WTC11 (cell line): ENCODE results near the gene CYP2A7. TPM values are rescaled to one million over a fixed set of nuclear protein-coding genes. Genes with fewer than 3 reads are reported as not detected.
"Not testable (repeated sequence)": the region's sequence is repeated elsewhere in the genome, so short reads cannot be mapped to it uniquely, and the experiment has no call there.

Experiments used
- ATAC-seq: fragments of 200-7000 bp; cut with Tn5 transposase; 2 replicates; pipeline ENCODE4 v1.10.0; 2021; ENCODE audit warnings: mild to moderate bottlenecking, moderate library complexity
- CTCF ChIA-PET: fragments of 300-600 bp; sonication (Branson Sonifier 250); formaldehyde crosslinking; loops from one replicate; lab custom pipeline; 2021; ENCODE audit warnings: antibody characterized with exemption; lab: Charles Lee
- POLR2A ChIA-PET: fragments of 350-600 bp; sonication (Branson Sonifier 250); formaldehyde crosslinking; loops from one replicate; lab custom pipeline; 2021; ENCODE audit warnings: antibody characterized with exemption; lab: Charles Lee
- DNase-seq: peaks from one replicate; pipeline ENCODE4 v3.0.0; 2021; ENCODE audit warnings: low spot score
- H3K27ac Mint-ChIP-seq: 2 replicates; pipeline ENCODE4 v1.8.0; 2021; ENCODE audit warnings: mixed read lengths
- H3K27me3 Mint-ChIP-seq: 2 replicates; pipeline ENCODE4 v1.8.0; 2021; ENCODE audit warnings: low read depth, mild to moderate bottlenecking, moderate library complexity, mixed read lengths
- H3K36me3 Mint-ChIP-seq: 2 replicates; pipeline ENCODE4 v1.8.0; 2021; ENCODE audit warnings: mixed read lengths
- H3K4me1 Mint-ChIP-seq: 2 replicates; pipeline ENCODE4 v1.8.0; 2022; ENCODE audit warnings: mixed read lengths
- H3K4me3 Mint-ChIP-seq: 2 replicates; pipeline ENCODE4 v1.8.0; 2021; ENCODE audit warnings: mild to moderate bottlenecking, moderate library complexity, mixed read lengths
- H3K9me3 Mint-ChIP-seq: 2 replicates; pipeline ENCODE4 v1.8.0; 2021; ENCODE audit warnings: mixed read lengths
- FOXP1 ChIP-seq: sonication (generic); formaldehyde crosslinking; IDR thresholded peaks from 2 replicates; pipeline ENCODE4 v1.8.0; 2022; ENCODE audit warnings: missing genetic modification reagents, mild to moderate bottlenecking, moderate library complexity, borderline replicate concordance
- IRF2 ChIP-seq: sonication (generic); formaldehyde crosslinking; IDR thresholded peaks from 2 replicates; pipeline ENCODE4 v1.8.0; 2022; ENCODE audit warnings: low read depth, missing genetic modification reagents, borderline replicate concordance
- MAX ChIP-seq: sonication (generic); formaldehyde crosslinking; IDR thresholded peaks from 2 replicates; pipeline ENCODE4 v1.8.0; 2022; ENCODE audit warnings: mild to moderate bottlenecking, missing genetic modification reagents
- NFYB ChIP-seq: sonication (generic); formaldehyde crosslinking; conservative IDR thresholded peaks from 2 replicates; pipeline ENCODE4 v1.8.0; 2022; ENCODE audit warnings: low read depth, missing genetic modification reagents
- PRRX2 ChIP-seq: fragments of 250-450 bp; sonication (Bioruptor Pico); IDR thresholded peaks from 2 replicates; pipeline ENCODE4 v1.8.0; 2021; ENCODE audit warnings: mild to moderate bottlenecking
- TCF7 ChIP-seq: sonication (generic); formaldehyde crosslinking; IDR thresholded peaks from 2 replicates; pipeline ENCODE4 v1.8.0; 2022; ENCODE audit warnings: mild to moderate bottlenecking, low read depth, missing genetic modification reagents, moderate library complexity
- TEAD1 ChIP-seq: sonication (generic); formaldehyde crosslinking; IDR thresholded peaks from 2 replicates; pipeline ENCODE4 v1.8.0; 2022; ENCODE audit warnings: mild to moderate bottlenecking, missing genetic modification reagents
- TEAD4 ChIP-seq: sonication (generic); formaldehyde crosslinking; IDR thresholded peaks from 2 replicates; pipeline ENCODE4 v1.8.0; 2022; ENCODE audit warnings: mild to moderate bottlenecking, missing genetic modification reagents
- TP53 ChIP-seq: sonication (generic); formaldehyde crosslinking; IDR thresholded peaks from 2 replicates; pipeline ENCODE4 v1.8.1; 2023; ENCODE audit warnings: mild to moderate bottlenecking, missing genetic modification reagents
- ZNF121 ChIP-seq: sonication (generic); formaldehyde crosslinking; IDR thresholded peaks from 2 replicates; pipeline ENCODE4 v1.8.0; 2023; ENCODE audit warnings: missing genetic modification reagents
- total RNA-seq: library from RNA; stranded (reverse); gene quantifications from 3 replicates; pipeline ENCODE4 v1.2.3, GENCODE V29; 2021

Gene CYP2A7
- total RNA-seq, 1 experiment from 2014 or later = not detected

- peaks cover 44% of the 10 kb centered on the region for H3K27me3 Mint-ChIP-seq
- peak; percentile 72 for DNase-seq
- peak overlapping the region; percentile 49 for H3K4me3 Mint-ChIP-seq
- ATAC-seq = peak; percentile 95
- peaks cover 24% of the 10 kb centered on the region for H3K9me3 Mint-ChIP-seq
- H3K4me1 Mint-ChIP-seq = peaks cover 10% of the 10 kb centered on the region
- ChIA-PET POLR2A (no interaction called here), CTCF (interaction anchor here (0.9 to 1.7 kb wide), 3 partner anchors 14 to 89 kb away, joined by 3 to 6 read pairs (median 4); no protein-coding TSS in a partner anchor)
- H3K27ac Mint-ChIP-seq = no peak overlapping the region
- TF ChIP-seq MAX (CRISPR knock-in tag) (peak; percentile 19; the same call in 1 of the 2 replicates), NFYB (CRISPR knock-in tag) (no peak), ZNF121 (CRISPR knock-in tag) (no peak)
- H3K36me3 Mint-ChIP-seq = peaks cover 15% of the 10 kb centered on the region
These were observed 26.1 kb upstream of the CYP2A7 start for GRCh38 chr19:40907968-40908735.

- no peak for TF ChIP-seq TCF7
- TF ChIP-seq TEAD4 (CRISPR knock-in tag) = no peak
- no peak for TF ChIP-seq IRF2 (CRISPR knock-in tag)
- no peak for TF ChIP-seq TP53 (CRISPR knock-in tag)
- no peak for TF ChIP-seq TEAD1 (CRISPR knock-in tag)
- no peak for TF ChIP-seq NFYB (CRISPR knock-in tag)
- no peak for TF ChIP-seq FOXP1 (CRISPR knock-in tag)
- TF ChIP-seq PRRX2 (CRISPR knock-in tag) = no peak
- ChIA-PET CTCF (interaction anchor here (1.6 kb wide), 1 partner anchor 27 kb away, joined by 3 read pairs; no protein-coding TSS in a partner anchor), POLR2A (interaction anchor here (0.5 kb wide), 1 partner anchor 111 kb away, joined by 5 read pairs; no protein-coding TSS in a partner anchor)
- Mint-ChIP-seq H3K27me3 (peaks cover 29% of the 10 kb centered on the region), H3K4me3 (no peak overlapping the region), H3K36me3 (peaks cover 3% of the 10 kb centered on the region; the same call in 1 of the 2 replicates), H3K4me1 (peaks cover 10% of the 10 kb centered on the region), H3K27ac (no peak overlapping the region), H3K9me3 (peaks cover 9% of the 10 kb centered on the region)
- no peak for DNase-seq
- no peak for ATAC-seq
These were observed 24.5 kb upstream of the CYP2A7 start for GRCh38 chr19:40906512-40906911.

- H3K27ac Mint-ChIP-seq, DNase-seq, H3K9me3 Mint-ChIP-seq, H3K36me3 Mint-ChIP-seq, H3K4me3 Mint-ChIP-seq, CTCF ChIA-PET, ATAC-seq: not testable (repeated sequence)
- POLR2A ChIA-PET = interaction anchor here (0.6 kb wide), 1 partner anchor 892 kb away, joined by 5 read pairs; no protein-coding TSS in a partner anchor
- H3K4me1 Mint-ChIP-seq = peaks cover 19% of the 10 kb centered on the region
- peaks cover 26% of the 10 kb centered on the region for H3K27me3 Mint-ChIP-seq
These were observed 22.7 kb upstream of the CYP2A7 start for GRCh38 chr19:40904673-40905156.

GRCh38 chr19:40901975-40902750 is 20.1 kb upstream of the CYP2A7 start:
- H3K36me3 Mint-ChIP-seq, DNase-seq, ATAC-seq, H3K4me3 Mint-ChIP-seq, POLR2A ChIA-PET, H3K9me3 Mint-ChIP-seq, H3K27ac Mint-ChIP-seq, H3K4me1 Mint-ChIP-seq: not testable (repeated sequence)
- CTCF ChIA-PET = interaction anchor here (0.6 to 0.7 kb wide), 2 partner anchors 12 to 190 kb away, joined by 5 read pairs; no protein-coding TSS in a partner anchor
- peaks cover 12% of the 10 kb centered on the region for H3K27me3 Mint-ChIP-seq

GRCh38 chr19:40900521-40900920 is 18.5 kb upstream of the CYP2A7 start:
- ATAC-seq, H3K36me3 Mint-ChIP-seq, H3K4me1 Mint-ChIP-seq, H3K27ac Mint-ChIP-seq, CTCF ChIA-PET, DNase-seq, H3K27me3 Mint-ChIP-seq, H3K9me3 Mint-ChIP-seq, H3K4me3 Mint-ChIP-seq: not testable (repeated sequence)
- POLR2A ChIA-PET = interaction anchor here (0.6 kb wide), 1 partner anchor 229 kb away, joined by 10 read pairs; no protein-coding TSS in a partner anchor

- H3K36me3 Mint-ChIP-seq, CTCF ChIA-PET, DNase-seq, H3K27ac Mint-ChIP-seq, H3K4me1 Mint-ChIP-seq, H3K9me3 Mint-ChIP-seq, H3K4me3 Mint-ChIP-seq, ATAC-seq, H3K27me3 Mint-ChIP-seq: not testable (repeated sequence)
- POLR2A ChIA-PET = interaction anchor here (0.6 kb wide), 1 partner anchor 230 kb away, joined by 10 read pairs; no protein-coding TSS in a partner anchor
These were observed 17.9 kb upstream of the CYP2A7 start for GRCh38 chr19:40899964-40900363.
